Common myeloid progenitor, CD34-positive (primary cell): ENCODE data around the gene BHLHA9.

Source experiments
- CTCF ChIA-PET: fragments of 350-600 bp; sonication (Branson Sonifier 250); formaldehyde crosslinking; loops from one replicate; lab custom pipeline; 2021; ENCODE audit warnings: antibody characterized with exemption; lab: Charles Lee
- POLR2A ChIA-PET: fragments of 350-600 bp; sonication (Branson Sonifier 250); formaldehyde crosslinking; loops from one replicate; lab custom pipeline; 2021; ENCODE audit warnings: antibody characterized with exemption; lab: Charles Lee
- DNase-seq, 3 donors: peaks; one replicate each; pipeline versions ENCODE4 v3.0.0 to v3.0.0-alpha.2; 2013
- H3K27ac ChIP-seq, 2 experiments: 1 replicate in 1 of 2; 2 replicates in 1 of 2; pipeline ENCODE4 v1.7.0; 2013; ENCODE audit warnings: inconsistent platforms in 2 of 2, low read length in 2 of 2, mild to moderate bottlenecking in 2 of 2, low read depth in 1 of 2, moderate library complexity in 1 of 2; ENCODE audit not compliant: severe bottlenecking in 2 of 2, insufficient read depth in 1 of 2, poor library complexity in 1 of 2
- H3K27me3 ChIP-seq, 5 experiments: replicated peaks in 2 of 5; 1 replicate in 3 of 5; 2 replicates in 2 of 5; pipeline versions ENCODE4 v1.6.1 to v1.7.0; 2013; ENCODE audit warnings: low read length in 4 of 5, mild to moderate bottlenecking in 2 of 5, moderate library complexity in 2 of 5, inconsistent platforms in 1 of 5; ENCODE audit not compliant: insufficient read depth in 5 of 5, control insufficient read depth in 4 of 5
- H3K36me3 ChIP-seq, 4 experiments: 1 replicate in 2 of 4; 2 replicates in 2 of 4; pipeline versions ENCODE4 v1.6.1 to v1.7.0; 2013; ENCODE audit warnings: low read length in 3 of 4, control low read depth in 1 of 4, mild to moderate bottlenecking in 1 of 4; ENCODE audit not compliant: control insufficient read depth in 4 of 4, insufficient read depth in 4 of 4
- H3K4me1 ChIP-seq, 4 experiments: 1 replicate in 3 of 4; 2 replicates in 1 of 4; pipeline versions ENCODE4 v1.6.1 to v1.7.1; 2013; ENCODE audit warnings: low read length in 3 of 4, mild to moderate bottlenecking in 3 of 4, control low read depth in 1 of 4, inconsistent platforms in 1 of 4, moderate library complexity in 1 of 4; ENCODE audit not compliant: control insufficient read depth in 4 of 4, insufficient read depth in 4 of 4; ENCODE audit errors: control extremely low read depth in 1 of 4
- H3K4me3 ChIP-seq, 7 experiments: 1 replicate in 4 of 7; 2 replicates in 3 of 7; pipeline versions ENCODE4 v1.5.1 to v1.7.0; 2013; ENCODE audit warnings: mild to moderate bottlenecking in 7 of 7, low read length in 6 of 7, moderate library complexity in 6 of 7, inconsistent platforms in 2 of 7, low read depth in 2 of 7, control low read depth in 1 of 7; ENCODE audit not compliant: insufficient read depth in 4 of 7, control insufficient read depth in 1 of 7; ENCODE audit errors: extremely low read depth in 1 of 7
- H3K9me3 ChIP-seq, 5 experiments: 1 replicate in 4 of 5; 2 replicates in 1 of 5; pipeline versions ENCODE4 v1.6.1 to v1.7.1; 2013; ENCODE audit warnings: low read length in 4 of 5, mild to moderate bottlenecking in 2 of 5, inconsistent platforms in 1 of 5, low read depth in 1 of 5, moderate library complexity in 1 of 5; ENCODE audit not compliant: control insufficient read depth in 4 of 5, insufficient read depth in 2 of 5; ENCODE audit errors: control extremely low read depth in 1 of 5
- WGBS: methylation state at CpG from one replicate; pipeline ENCODE4 v1.1.5; 2013; ENCODE audit not compliant: insufficient coverage; 5-methylcytosine and 5-hydroxymethylcytosine counted together

Gene BHLHA9

GRCh38 chr17:1244606-1245012 lies 25.6 kb upstream of the BHLHA9 start:
- CTCF ChIA-PET, result no interaction called here
- no peak for DNase-seq
- POLR2A ChIA-PET, result no interaction called here
- Histone ChIP-seq H3K36me3 (no peaks in the 10 kb centered on the region), H3K27ac (no peak overlapping the region), H3K4me3 (no peak overlapping the region), H3K9me3 (peaks cover 0 to 3% (median 0%) of the 10 kb centered on the region in 5 experiments), H3K4me1 (no peaks in the 10 kb centered on the region), H3K27me3 (no peaks in the 10 kb centered on the region)
- WGBS, result 96% methylated on average over 9 of the region's 9 CpGs

DNA sequence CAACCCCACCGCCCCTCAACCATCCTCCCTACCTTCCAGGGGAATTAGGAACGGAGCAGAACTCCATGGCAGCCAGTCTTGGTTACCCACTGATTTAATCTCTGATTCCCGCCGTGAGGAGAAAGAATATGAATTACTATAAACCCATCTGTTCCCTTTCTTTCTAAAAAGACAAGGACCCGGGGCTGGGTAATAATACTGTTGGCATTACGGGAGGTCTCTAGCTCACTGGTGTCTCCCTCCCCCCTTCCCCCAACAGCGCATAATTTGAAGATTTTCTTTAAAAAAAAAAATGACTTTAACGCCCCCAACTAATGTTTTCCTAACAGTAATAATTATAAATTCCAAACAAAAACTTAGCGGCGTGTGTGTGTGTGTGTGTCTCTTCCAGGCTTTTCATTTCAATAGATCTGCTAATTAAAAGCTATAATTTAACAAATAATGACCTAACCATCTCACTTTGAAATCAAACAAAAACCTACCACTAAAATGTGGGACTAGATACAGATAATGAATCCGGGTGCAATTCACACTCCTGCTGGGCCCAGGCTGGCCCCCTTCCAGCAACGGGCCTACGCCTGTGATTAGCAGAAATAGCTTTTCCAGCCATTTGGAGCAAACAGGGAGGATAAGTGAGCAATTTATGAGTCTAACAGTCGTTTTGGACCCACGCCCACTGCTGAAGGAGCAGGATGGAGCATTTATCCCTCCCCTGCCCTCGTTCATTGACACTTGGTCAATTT lies 18.2 kb upstream of the BHLHA9 start:
- Histone ChIP-seq H3K27ac (no peak overlapping the region), H3K4me1 (peaks cover 0 to 13% (median 9%) of the 10 kb centered on the region in 4 experiments), H3K4me3 (no peak overlapping the region), H3K27me3 (no peaks in the 10 kb centered on the region), H3K9me3 (peaks cover 0 to 3% (median 0%) of the 10 kb centered on the region in 5 experiments), H3K36me3 (no peaks in the 10 kb centered on the region)
- CTCF ChIA-PET, result interaction anchor here (1.2 kb wide), 1 partner anchor 46 kb away, joined by 3 read pairs; no protein-coding TSS in a partner anchor
- POLR2A ChIA-PET, result no interaction called here
- WGBS, result 92% methylated on average over 9 of the region's 16 CpGs
- DNase-seq, result no peak

DNA sequence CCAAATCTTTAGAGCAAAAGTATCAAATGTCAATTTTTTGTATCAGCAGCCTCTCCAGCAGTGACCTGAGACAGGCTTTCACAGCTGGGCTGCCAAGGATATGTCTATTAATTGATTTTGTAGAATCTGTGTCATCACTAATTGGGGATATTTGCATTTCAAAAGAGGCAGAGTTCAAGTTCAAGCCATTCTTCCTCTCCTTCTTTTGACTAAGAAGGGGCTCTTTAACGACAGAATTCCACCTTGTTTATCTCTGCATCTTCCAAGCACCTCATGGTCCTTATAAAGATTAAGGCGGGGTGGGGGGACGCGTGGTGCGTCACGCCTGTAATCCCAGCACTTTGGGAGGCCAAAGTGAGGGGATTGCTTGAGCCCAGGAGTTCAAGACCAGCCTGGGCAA lies 15.2 kb upstream of the BHLHA9 start:
- ChIA-PET CTCF (no interaction called here), POLR2A (no interaction called here)
- no peak for DNase-seq
- no peak overlapping the region for H3K27ac ChIP-seq
- H3K4me3 ChIP-seq, result no peak overlapping the region
- no peaks in the 10 kb centered on the region for H3K36me3 ChIP-seq
- no peaks in the 10 kb centered on the region for H3K9me3 ChIP-seq
- H3K4me1 ChIP-seq, result peaks cover 0 to 31% (median 29%) of the 10 kb centered on the region in 4 experiments
- 100% methylated on average over 2 of the region's 6 CpGs for WGBS
- peaks cover 0 to 12% (median 9%) of the 10 kb centered on the region in 5 experiments for H3K27me3 ChIP-seq

DNA sequence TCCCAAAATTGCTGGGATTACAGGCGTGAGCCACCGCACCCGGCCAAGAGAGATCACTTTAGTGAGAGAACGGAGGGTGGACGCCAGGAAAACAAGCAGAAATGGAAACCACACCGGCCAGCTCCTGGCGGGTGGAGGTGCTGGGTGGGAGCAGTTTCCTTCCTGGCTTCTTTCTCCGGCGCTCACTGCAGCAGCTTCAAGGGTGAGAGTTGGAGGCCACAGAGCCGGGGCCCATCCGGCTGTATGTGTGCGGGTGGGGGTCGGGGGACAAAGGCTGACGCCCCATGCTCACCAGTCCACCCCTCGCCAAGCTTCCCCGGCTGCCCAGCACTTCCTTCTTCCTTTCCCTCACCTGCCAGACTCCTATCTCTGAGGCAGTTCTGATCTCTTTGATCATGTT lies 13.5 kb upstream of the BHLHA9 start:
- H3K27me3 ChIP-seq, result peaks cover 2 to 21% (median 14%) of the 10 kb centered on the region in 5 experiments
- H3K27ac ChIP-seq, result no peak overlapping the region

GRCh38 chr17:1260086-1260769 lies 10.0 kb upstream of the BHLHA9 start:
- H3K36me3 ChIP-seq, result no peaks in the 10 kb centered on the region
- H3K4me1 ChIP-seq, result peaks cover 0 to 28% (median 24%) of the 10 kb centered on the region in 4 experiments
- POLR2A ChIA-PET, result interaction anchor here (0.6 kb wide), 1 partner anchor 120 kb away, joined by 3 read pairs; no protein-coding TSS in a partner anchor
- WGBS, result 6% methylated on average over 33 of the region's 43 CpGs
- H3K4me3 ChIP-seq, result peak overlapping the region in 4 of 7 experiments; percentile 52 to 64 (median 56)
- H3K27ac ChIP-seq, result no peak overlapping the region
- no peaks in the 10 kb centered on the region for H3K9me3 ChIP-seq
- CTCF ChIA-PET, result interaction anchor here (0.9 to 5.0 kb wide), 10 partner anchors 8 to 369 kb away, joined by 3 to 36 read pairs (median 4); partner anchors contain the start of gene BHLHA9
- no peak for DNase-seq
- peaks cover 2 to 21% (median 14%) of the 10 kb centered on the region in 5 experiments for H3K27me3 ChIP-seq

More for the DNA sequence above, 13.5 kb upstream of the BHLHA9 start:
- Histone ChIP-seq H3K4me3 (peak overlapping the region in 2 of 7 experiments; percentile 23 to 45), H3K36me3 (no peaks in the 10 kb centered on the region), H3K9me3 (no peaks in the 10 kb centered on the region), H3K4me1 (peaks cover 0 to 32% (median 29%) of the 10 kb centered on the region in 4 experiments)
- ChIA-PET POLR2A (no interaction called here), CTCF (interaction anchor here (0.7 to 1.5 kb wide), 6 partner anchors 13 to 142 kb away, joined by 3 to 5 read pairs (median 4); no protein-coding TSS in a partner anchor)
- WGBS, result 1% methylated on average over 12 of the region's 16 CpGs
- no peak for DNase-seq

DNA sequence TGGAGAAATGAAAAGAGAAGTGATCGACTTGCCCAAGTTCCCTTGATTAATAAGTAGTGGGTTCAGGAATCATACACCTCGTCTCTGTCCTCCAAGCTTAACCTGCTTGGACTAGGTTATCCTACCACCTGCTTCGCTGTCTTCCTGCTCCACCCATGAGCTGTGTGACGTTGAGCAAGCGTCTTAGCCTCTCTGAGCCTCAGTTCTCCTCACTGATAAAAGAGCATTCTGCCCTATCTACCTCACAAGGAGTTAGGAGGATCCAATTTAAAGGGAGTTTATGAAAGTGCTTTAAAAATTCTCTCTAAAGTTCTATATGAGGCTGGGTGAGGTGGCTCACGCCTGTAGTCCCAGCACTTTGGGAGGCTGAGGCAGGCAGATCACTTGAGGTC lies 9.5 kb upstream of the BHLHA9 start:
- Histone ChIP-seq H3K4me1 (peaks cover 0 to 28% (median 24%) of the 10 kb centered on the region in 4 experiments), H3K9me3 (no peaks in the 10 kb centered on the region), H3K4me3 (no peak overlapping the region), H3K27me3 (peaks cover 2 to 21% (median 14%) of the 10 kb centered on the region in 5 experiments), H3K27ac (no peak overlapping the region), H3K36me3 (no peaks in the 10 kb centered on the region)
- ChIA-PET CTCF (interaction anchor here (0.9 to 5.0 kb wide), 6 partner anchors 8 to 138 kb away, joined by 4 to 36 read pairs (median 6); no protein-coding TSS in a partner anchor), POLR2A (interaction anchor here (0.9 kb wide), 1 partner anchor 56 kb away, joined by 4 read pairs; no protein-coding TSS in a partner anchor)
- no peak for DNase-seq
- 83% methylated on average over 1 of the region's 6 CpGs for WGBS
